ENCODE results near the gene PDE4D. TPM values are rescaled to one million over a fixed set of nuclear protein-coding genes. Genes with fewer than 3 reads are reported as not detected.

The PDE4D gene
- total and polyA plus RNA-seq, 3 donors from 2014 or later, result 7.8 to 13.9 (median 8.7) TPM

GRCh38 chr5:59759600-59760351, 133.8 kb downstream of the PDE4D start:
- Histone ChIP-seq H3K36me3 (ENCODE audit: low read depth, missing control alignments) (no peaks in the 10 kb centered on the region), H3K27ac (no peak overlapping the region), H3K27me3 (no peaks in the 10 kb centered on the region), H3K4me1 (no peaks in the 10 kb centered on the region), H3K9me3 (no peaks in the 10 kb centered on the region), H3K4me3 (no peak overlapping the region)
- WGBS, 2 donors, result 86 to 87% methylated on average over 4 of the region's 4 CpGs
- DNase-seq, result no peak
- TF ChIP-seq POLR2A (IDR thresholded peaks at IDR 0.05) (no peak), CTCF (IDR thresholded peaks at IDR 0.05) (no peak)
- intact Hi-C loops (cut with DNase I; ENCODE audit: low total_unique reads), result no loop called here

GRCh38 chr5:59758566-59758965, 135.0 kb downstream of the PDE4D start:
- Histone ChIP-seq H3K27me3 (no peaks in the 10 kb centered on the region), H3K27ac (no peak overlapping the region), H3K4me3 (no peak overlapping the region), H3K9me3 (no peaks in the 10 kb centered on the region), H3K36me3 (ENCODE audit: low read depth, missing control alignments) (no peaks in the 10 kb centered on the region), H3K4me1 (no peaks in the 10 kb centered on the region)
- intact Hi-C loops (cut with DNase I; ENCODE audit: low total_unique reads), result no loop called here
- TF ChIP-seq CTCF (IDR thresholded peaks at IDR 0.05) (no peak), POLR2A (IDR thresholded peaks at IDR 0.05) (no peak)
- no peak for DNase-seq
- WGBS, 2 donors, result 86 to 91% methylated on average over 1 of the region's 1 CpG

- WGBS, 2 donors, result 0 to 89% methylated on average over 1 of the region's 1 CpG
- H3K27ac ChIP-seq, result no peak overlapping the region
These were observed 136.1 kb downstream of the PDE4D start for GRCh38 chr5:59757442-59757841.

GRCh38 chr5:59756373-59757035, 137.0 kb downstream of the PDE4D start:
- Histone ChIP-seq H3K4me3 (no peak overlapping the region), H3K9me3 (no peaks in the 10 kb centered on the region), H3K27me3 (no peaks in the 10 kb centered on the region), H3K4me1 (no peaks in the 10 kb centered on the region), H3K27ac (no peak overlapping the region), H3K36me3 (ENCODE audit: low read depth, missing control alignments) (no peaks in the 10 kb centered on the region)
- no peak for DNase-seq
- TF ChIP-seq CTCF (IDR thresholded peaks at IDR 0.05), result no peak
- no peak for TF ChIP-seq POLR2A (IDR thresholded peaks at IDR 0.05)
- intact Hi-C loops (cut with DNase I; ENCODE audit: low total_unique reads), result no loop called here
- WGBS, 2 donors, result 95 to 96% methylated on average over 7 of the region's 7 CpGs

More at GRCh38 chr5:59757442-59757841, 136.1 kb downstream of the PDE4D start:
- DNase-seq, result no peak
- intact Hi-C loops (cut with DNase I; ENCODE audit: low total_unique reads), result no loop called here
- Histone ChIP-seq H3K4me3 (no peak overlapping the region), H3K9me3 (no peaks in the 10 kb centered on the region), H3K27me3 (no peaks in the 10 kb centered on the region), H3K36me3 (ENCODE audit: low read depth, missing control alignments) (no peaks in the 10 kb centered on the region), H3K4me1 (no peaks in the 10 kb centered on the region)
- TF ChIP-seq CTCF (IDR thresholded peaks at IDR 0.05) (no peak), POLR2A (IDR thresholded peaks at IDR 0.05) (no peak)
